K562 (cell line): ENCODE results near the gene ICAM1. TPM values are rescaled to one million over a fixed set of nuclear protein-coding genes. Genes with fewer than 3 reads are reported as not detected.

Experiments used
- BRD4 ChIP-seq: fragments of 200-600 bp; sonication (generic); IDR thresholded peaks from 2 replicates; pipeline ENCODE4 v1.6.1; 2017; ENCODE audit warnings: inconsistent platforms
- DACH1 ChIP-seq: fragments of 450-650 bp; IDR thresholded peaks from 2 replicates; pipeline ENCODE4 v1.6.1; 2018; ENCODE audit not compliant: partially characterized antibody
- DPF2 ChIP-seq: fragments of 450-650 bp; IDR thresholded peaks from 2 replicates; pipeline ENCODE4 v1.6.1; 2016
- EZH2 ChIP-seq: IDR thresholded peaks from 2 replicates; pipeline ENCODE4 v1.6.1; 2012; ENCODE audit warnings: low read depth, mild to moderate bottlenecking, inconsistent platforms, low read length, borderline replicate concordance
- IRF2 ChIP-seq: sonication (generic); formaldehyde crosslinking; IDR thresholded peaks from 2 replicates; pipeline ENCODE4 v1.8.1; 2022; ENCODE audit warnings: mild to moderate bottlenecking, missing genetic modification reagents
- MCM7 ChIP-seq, 2 experiments: fragments of 450-650 bp; IDR thresholded peaks; 2 replicates each; pipeline ENCODE4 v1.6.1; 2016 to 2018
- PHB ChIP-seq: fragments of 250-450 bp; sonication (Bioruptor Pico); IDR thresholded peaks from 2 replicates; pipeline ENCODE4 v1.5.0; 2021
- PHF20 ChIP-seq: fragments of 450-650 bp; IDR thresholded peaks from 2 replicates; pipeline ENCODE4 v1.6.1; 2018; ENCODE audit not compliant: partially characterized antibody
- PML ChIP-seq: IDR thresholded peaks from 2 replicates; pipeline ENCODE4 v1.6.1; 2012; ENCODE audit warnings: low read length, inconsistent platforms
- PYGO2 ChIP-seq: fragments of 450-650 bp; IDR thresholded peaks from 2 replicates; pipeline ENCODE4 v1.6.1; 2016; ENCODE audit warnings: mild to moderate bottlenecking, missing genetic modification characterization, moderate library complexity, missing compliant biosample characterization
- RHOXF2B ChIP-seq: fragments of 250-450 bp; sonication (Bioruptor Pico); conservative IDR thresholded peaks from 2 replicates; pipeline ENCODE4 v1.5.1; 2021
- SMAD3 ChIP-seq: fragments of 450-650 bp; formaldehyde crosslinking; conservative IDR thresholded peaks from 2 replicates; pipeline ENCODE4 v1.4.0; 2020; ENCODE audit warnings: mild to moderate bottlenecking
- SMARCB1 ChIP-seq: IDR thresholded peaks from 2 replicates; pipeline ENCODE4 v1.6.1; 2011; ENCODE audit warnings: improper control_type of control experiment, low read depth; ENCODE audit not compliant: insufficient read length
- SMARCE1 ChIP-seq: fragments of 450-650 bp; IDR thresholded peaks from 2 replicates; pipeline ENCODE4 v1.7.1; 2016; ENCODE audit warnings: mild to moderate bottlenecking
- SRSF3 ChIP-seq: fragments of 200-400 bp; formaldehyde crosslinking; IDR thresholded peaks from 2 replicates; pipeline ENCODE4 v1.6.1; 2016; ENCODE audit warnings: mild to moderate bottlenecking, low read length, moderate library complexity; ENCODE audit not compliant: insufficient read depth
- TAF7 ChIP-seq: fragments of 450-650 bp; IDR thresholded peaks from 2 replicates; pipeline ENCODE4 v1.6.1; 2016; ENCODE audit warnings: missing genetic modification characterization, missing compliant biosample characterization
- TBP ChIP-seq: optimal IDR thresholded peaks from 2 replicates; pipeline ENCODE3; 2011; ENCODE audit warnings: low read depth, low read length, improper control_type of control experiment
- TEAD4 ChIP-seq, 2 experiments: sonication (generic) in 1 of 2; formaldehyde crosslinking in 1 of 2; IDR thresholded peaks; 2 replicates each; pipeline versions ENCODE4 v1.6.1 to v1.8.0; 2012 to 2022; ENCODE audit warnings: borderline replicate concordance in 1 of 2, inconsistent platforms in 1 of 2, low read length in 1 of 2, mild to moderate bottlenecking in 1 of 2, missing genetic modification reagents in 1 of 2
- TFE3 ChIP-seq: fragments of 450-650 bp; formaldehyde crosslinking; IDR thresholded peaks from 2 replicates; pipeline ENCODE4 v1.4.0; 2020; ENCODE audit warnings: mild to moderate bottlenecking, mixed read lengths
- USF1 ChIP-seq: sonication (generic); formaldehyde crosslinking; IDR thresholded peaks from 2 replicates; pipeline ENCODE4 v1.9.0; 2022; ENCODE audit warnings: mild to moderate bottlenecking, missing genetic modification reagents
- ZNF134 ChIP-seq: fragments of 250-450 bp; sonication (Bioruptor Pico); conservative IDR thresholded peaks from 2 replicates; pipeline ENCODE4 v1.4.0; 2020
- ZNF184 ChIP-seq: sonication (generic); formaldehyde crosslinking; IDR thresholded peaks from 2 replicates; pipeline ENCODE4 v1.5.0; 2020; ENCODE audit warnings: missing genetic modification reagents
- ZNF197 ChIP-seq: fragments of 200-800 bp; sonication (Bioruptor generic); IDR thresholded peaks from 2 replicates; pipeline ENCODE4 v1.6.1; 2016; ENCODE audit warnings: low read depth, missing genetic modification characterization, missing compliant biosample characterization
- ZNF311 ChIP-seq: fragments of 250-450 bp; sonication (Bioruptor Pico); IDR thresholded peaks from 2 replicates; pipeline ENCODE4 v1.4.0; 2020; ENCODE audit warnings: mild to moderate bottlenecking, moderate library complexity
- ZNF445 ChIP-seq: fragments of 250-450 bp; sonication (Bioruptor Pico); IDR thresholded peaks from 2 replicates; pipeline ENCODE4 v1.4.0; 2020; ENCODE audit warnings: low read depth, mild to moderate bottlenecking, moderate library complexity
- ZNF79 ChIP-seq: fragments of 250-450 bp; sonication (Bioruptor Pico); IDR thresholded peaks from 2 replicates; pipeline ENCODE4 v1.4.0; 2020; ENCODE audit warnings: low read depth, mild to moderate bottlenecking, moderate library complexity
- polyA plus RNA-seq, 8 experiments: library from polyadenylated mRNA; depleted of rRNA in 4 of 8; stranded (reverse) in 5 of 8; unstranded in 3 of 8; fragments of >200 nt; fragmentation: Nextera tagmentation in 2 of 8; fragmentation: Illumina TruSeq in 1 of 8; extraction: Ambion mirVana in 2 of 8; extraction: Trizol in 1 of 8; gene quantifications; 2 replicates each; pipeline versions ENCODE4 v1.2.1 to v1.2.3, GENCODE V29; 2011 to 2014; ENCODE audit warnings: inconsistent platforms in 1 of 8, missing spikeins in 1 of 8
- total RNA-seq, 7 experiments: library from RNA; depleted of rRNA in 6 of 7; stranded (reverse); fragments of >200 nt in 6 of 7; fragmentation: Illumina TruSeq in 2 of 7; extraction: Trizol in 2 of 7; gene quantifications; 2 replicates each; pipeline versions ENCODE4 v1.2.1 to v1.2.3, GENCODE V29; 2011 to 2021; ENCODE audit warnings: low replicate concordance in 1 of 7
- TF ChIP-seq, protein P1 (sequence below), 2 experiments: fragments of 250-450 bp in 1 of 2; fragments of 450-650 bp in 1 of 2; sonication (Bioruptor Pico) in 1 of 2; IDR thresholded peaks; 2 replicates each; pipeline versions ENCODE4 v1.6.1 to v1.8.0; 2016 to 2021; ENCODE audit warnings: mild to moderate bottlenecking in 2 of 2, moderate library complexity in 2 of 2, missing compliant biosample characterization in 1 of 2, missing genetic modification characterization in 1 of 2

The ICAM1 gene
- total and polyA plus RNA-seq, 9 of the 15 experiments (the other 6 are each of a cell fraction or from before 2014, with no cell fraction given) = 2.3 to 24.4 (median 13.4) TPM

DNA sequence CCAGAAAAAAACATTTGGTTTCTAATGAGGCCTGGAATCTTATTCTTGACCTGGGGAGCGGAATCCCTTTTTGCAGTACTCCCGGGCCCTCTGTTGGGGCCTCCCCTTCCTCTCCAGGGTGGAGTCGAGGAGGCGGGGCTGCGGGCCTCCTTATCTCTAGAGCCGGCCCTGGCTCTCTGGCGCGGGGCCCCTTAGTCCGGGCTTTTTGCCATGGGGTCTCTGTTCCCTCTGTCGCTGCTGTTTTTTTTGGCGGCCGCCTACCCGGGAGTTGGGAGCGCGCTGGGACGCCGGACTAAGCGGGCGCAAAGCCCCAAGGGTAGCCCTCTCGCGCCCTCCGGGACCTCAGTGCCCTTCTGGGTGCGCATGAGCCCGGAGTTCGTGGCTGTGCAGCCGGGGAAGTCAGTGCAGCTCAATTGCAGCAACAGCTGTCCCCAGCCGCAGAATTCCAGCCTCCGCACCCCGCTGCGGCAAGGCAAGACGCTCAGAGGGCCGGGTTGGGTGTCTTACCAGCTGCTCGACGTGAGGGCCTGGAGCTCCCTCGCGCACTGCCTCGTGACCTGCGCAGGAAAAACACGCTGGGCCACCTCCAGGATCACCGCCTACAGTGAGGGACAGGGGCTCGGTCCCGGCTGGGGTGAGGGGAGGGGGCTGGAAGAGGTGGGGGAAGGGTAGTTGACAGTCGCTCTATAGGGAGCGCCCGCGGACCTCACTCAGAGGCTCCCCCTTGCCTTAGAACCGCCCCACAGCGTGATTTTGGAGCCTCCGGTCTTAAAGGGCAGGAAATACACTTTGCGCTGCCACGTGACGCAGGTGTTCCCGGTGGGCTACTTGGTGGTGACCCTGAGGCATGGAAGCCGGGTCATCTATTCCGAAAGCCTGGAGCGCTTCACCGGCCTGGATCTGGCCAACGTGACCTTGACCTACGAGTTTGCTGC is 16.1 kb downstream of the ICAM1 start, which contains the start of gene ICAM4 (continued):
- peak; percentile 70 for TF ChIP-seq SMARCE1
- TF ChIP-seq DACH1 = peak; percentile 74
- TF ChIP-seq, protein P1, sequence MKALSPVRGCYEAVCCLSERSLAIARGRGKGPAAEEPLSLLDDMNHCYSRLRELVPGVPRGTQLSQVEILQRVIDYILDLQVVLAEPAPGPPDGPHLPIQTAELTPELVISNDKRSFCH (CRISPR knock-in tag; IDR thresholded peaks at IDR 0.05) = no peak
- TF ChIP-seq, protein P1 (tag; IDR thresholded peaks at IDR 0.05) = no peak
- TF ChIP-seq ZNF197 (CRISPR knock-in tag) = no peak
- no peak for TF ChIP-seq ZNF311 (CRISPR knock-in tag)
- peak; percentile 60 for TF ChIP-seq TBP
- TF ChIP-seq IRF2 (CRISPR knock-in tag) = no peak
- peak; percentile 67 for TF ChIP-seq DPF2
- TF ChIP-seq ZNF445 = no peak
- TF ChIP-seq TEAD4 (IDR thresholded peaks at IDR 0.05; ENCODE audit: low read length) = peak; percentile 31; the same call in 1 of the 2 replicates
- TF ChIP-seq TEAD4 (CRISPR knock-in tag; IDR thresholded peaks at IDR 0.05; ENCODE audit: borderline replicate concordance) = peak; percentile 78; the same call in 1 of the 2 replicates
- no peak for TF ChIP-seq MCM7 (IDR thresholded peaks at IDR 0.05)
- TF ChIP-seq TAF7 (tag) = no peak
- no peak; the same call in 1 of the 2 replicates for TF ChIP-seq BRD4
- TF ChIP-seq PML = no peak; the same call in none of the 2 replicates
- no peak for TF ChIP-seq ZNF184 (CRISPR knock-in tag)
- no peak for TF ChIP-seq PHF20
- TF ChIP-seq PYGO2 (tag) = no peak
- TF ChIP-seq EZH2 = no peak
- TF ChIP-seq SRSF3 = no peak
- TF ChIP-seq USF1 (CRISPR knock-in tag) = peak; percentile 83
- 0 out of 2 replicates have a peak, but pooled peaks have one; percentile 57 for TF ChIP-seq RHOXF2B (CRISPR knock-in tag)
- no peak for TF ChIP-seq ZNF134 (CRISPR knock-in tag)
- TF ChIP-seq ZNF79 (CRISPR knock-in tag) = no peak
- TF ChIP-seq SMAD3 = 0 out of 2 replicates have a peak, but pooled peaks have one; percentile 22
- no peak for TF ChIP-seq PHB
- TF ChIP-seq SMARCB1 = no peak
- TF ChIP-seq TFE3 (CRISPR knock-in tag) = no peak
